H9 (cell line): ENCODE measurements around the gene DIAPH3. TPM values are rescaled to one million over a fixed set of nuclear protein-coding genes. Genes with fewer than 3 reads are reported as not detected.
A peak's percentile ranks its signal among the peaks of the same experiment; 100 is the strongest.

Experiments used
- DNase-seq: peaks from one replicate; pipeline ENCODE4 v3.0.0-alpha.2; 2017
- H2AFZ ChIP-seq: one replicate; pipeline ENCODE4 v1.6.1; 2013; ENCODE audit warnings: mild to moderate bottlenecking, low read length, control low read depth, moderate library complexity
- H2AK5ac ChIP-seq: 2 replicates; pipeline ENCODE4 v1.6.1; 2013; ENCODE audit warnings: low read length, control low read depth, mixed read lengths; ENCODE audit not compliant: insufficient read length
- H2BK120ac ChIP-seq: one replicate; pipeline ENCODE4 v1.6.1; 2013; ENCODE audit warnings: low read depth, mild to moderate bottlenecking, low read length, control low read depth, inconsistent platforms; ENCODE audit not compliant: poor library complexity, severe bottlenecking
- H2BK12ac ChIP-seq: 2 replicates; pipeline ENCODE4 v1.6.1; 2013; ENCODE audit warnings: low read length, control low read depth, mixed read lengths, low read depth; ENCODE audit not compliant: insufficient read length
- H2BK15ac ChIP-seq: 2 replicates; pipeline ENCODE4 v1.6.1; 2013; ENCODE audit warnings: low read depth, low read length, control low read depth
- H2BK20ac ChIP-seq: one replicate; pipeline ENCODE4 v1.6.1; 2013; ENCODE audit warnings: low read depth, mild to moderate bottlenecking, low read length, control low read depth, inconsistent platforms; ENCODE audit not compliant: poor library complexity, severe bottlenecking
- H2BK5ac ChIP-seq: 2 replicates; pipeline ENCODE4 v1.6.1; 2013; ENCODE audit warnings: low read length, control low read depth, mixed read lengths; ENCODE audit not compliant: insufficient read length
- H3K14ac ChIP-seq: 2 replicates; pipeline ENCODE4 v1.6.1; 2013; ENCODE audit warnings: low read length, control low read depth; ENCODE audit not compliant: insufficient read depth
- H3K18ac ChIP-seq: 2 replicates; pipeline ENCODE4 v1.6.1; 2013; ENCODE audit warnings: low read depth, mild to moderate bottlenecking, mixed read lengths, low read length, control low read depth; ENCODE audit not compliant: insufficient read length
- H3K23ac ChIP-seq: 2 replicates; pipeline ENCODE4 v1.6.1; 2013; ENCODE audit warnings: low read length, control low read depth, mixed read lengths, low read depth; ENCODE audit not compliant: insufficient read length
- H3K23me2 ChIP-seq: 2 replicates; pipeline ENCODE4 v1.6.1; 2013; ENCODE audit warnings: low read depth, mild to moderate bottlenecking, mixed read lengths, low read length, control low read depth; ENCODE audit not compliant: insufficient read length, poor library complexity, severe bottlenecking
- H3K27ac ChIP-seq: 2 replicates; pipeline ENCODE4 v1.5.1; 2013; ENCODE audit warnings: low read length, control low read depth, mixed read lengths, low read depth; ENCODE audit not compliant: insufficient read length
- H3K27me3 ChIP-seq: 2 replicates; pipeline ENCODE4 v1.6.1; 2013; ENCODE audit warnings: low read length, control low read depth, inconsistent platforms; ENCODE audit not compliant: insufficient read depth
- H3K4ac ChIP-seq: 2 replicates; pipeline ENCODE4 v1.6.1; 2013; ENCODE audit warnings: low read depth, mild to moderate bottlenecking, control low read depth, inconsistent platforms, low read length, moderate library complexity
- H3K4me1 ChIP-seq: 2 replicates; pipeline ENCODE4 v1.6.1; 2013; ENCODE audit warnings: low read length, control low read depth, inconsistent platforms; ENCODE audit not compliant: insufficient read depth
- H3K4me2 ChIP-seq: 2 replicates; pipeline ENCODE4 v1.6.1; 2013; ENCODE audit warnings: low read length, control low read depth, mixed read lengths; ENCODE audit not compliant: insufficient read length, insufficient read depth
- H3K56ac ChIP-seq: 2 replicates; pipeline ENCODE4 v1.6.1; 2013; ENCODE audit warnings: low read depth, mild to moderate bottlenecking, mixed read lengths, low read length, control low read depth; ENCODE audit not compliant: insufficient read length
- H3K79me1 ChIP-seq: 2 replicates; pipeline ENCODE4 v1.6.1; 2013; ENCODE audit warnings: low read depth, mild to moderate bottlenecking, moderate library complexity, low read length, control low read depth, inconsistent platforms; ENCODE audit not compliant: insufficient read depth, poor library complexity, severe bottlenecking
- H3K79me2 ChIP-seq: 2 replicates; pipeline ENCODE4 v1.6.1; 2013; ENCODE audit warnings: low read length, control low read depth, inconsistent platforms; ENCODE audit not compliant: insufficient read depth
- H3K9ac ChIP-seq: 2 replicates; pipeline ENCODE4 v1.6.1; 2013; ENCODE audit warnings: low read length, control low read depth, mixed read lengths; ENCODE audit not compliant: insufficient read length; ENCODE audit errors: extremely low read depth
- H3K9me3 ChIP-seq: one replicate; pipeline ENCODE4 v1.6.1; 2013; ENCODE audit warnings: low read depth, low read length, inconsistent platforms; ENCODE audit not compliant: control insufficient read depth
- H3T11ph ChIP-seq: one replicate; pipeline ENCODE4 v1.6.1; 2013; ENCODE audit warnings: mild to moderate bottlenecking, low read length, control low read depth, inconsistent platforms
- H4K20me1 ChIP-seq: one replicate; pipeline ENCODE4 v1.6.1; 2013; ENCODE audit not compliant: control insufficient read depth, insufficient read length, insufficient read depth
- H4K5ac ChIP-seq: 2 replicates; pipeline ENCODE4 v1.6.1; 2013; ENCODE audit warnings: low read depth, mild to moderate bottlenecking, mixed read lengths, low read length, control low read depth; ENCODE audit not compliant: insufficient read length
- H4K8ac ChIP-seq: replicated peaks from 2 replicates; pipeline ENCODE4 v1.6.1; 2013; ENCODE audit warnings: low read length, control low read depth, mixed read lengths, low read depth; ENCODE audit not compliant: insufficient read length
- H4K91ac ChIP-seq: 2 replicates; pipeline ENCODE4 v1.6.1; 2013; ENCODE audit warnings: low read depth, mild to moderate bottlenecking, moderate library complexity, mixed read lengths, low read length, control low read depth; ENCODE audit not compliant: insufficient read length
- H3K27ac Mint-ChIP-seq, 3 experiments: 2 replicates in 2 of 3; 3 replicates in 1 of 3; pipeline ENCODE4 v1.8.0; 2020 to 2021; ENCODE audit warnings: mixed read lengths in 3 of 3, mild to moderate bottlenecking in 1 of 3, moderate library complexity in 1 of 3
- H3K27me3 Mint-ChIP-seq: 2 replicates; pipeline ENCODE4 v1.8.0; 2021; ENCODE audit warnings: low read depth, mild to moderate bottlenecking, moderate library complexity, mixed read lengths
- H3K36me3 Mint-ChIP-seq, 3 experiments: 2 replicates in 2 of 3; 3 replicates in 1 of 3; pipeline ENCODE4 v1.8.0; 2020 to 2021; ENCODE audit warnings: low read depth in 3 of 3, mixed read lengths in 3 of 3; ENCODE audit not compliant: insufficient read depth in 1 of 3
- H3K4me1 Mint-ChIP-seq, 2 experiments: 2 replicates each; pipeline ENCODE4 v1.8.0; 2020; ENCODE audit warnings: mixed read lengths in 2 of 2
- H3K4me3 Mint-ChIP-seq, 2 experiments: 2 replicates in 1 of 2; 3 replicates in 1 of 2; pipeline ENCODE4 v1.8.0; 2020 to 2021; ENCODE audit warnings: mild to moderate bottlenecking in 2 of 2, mixed read lengths in 2 of 2, moderate library complexity in 1 of 2
- H3K9me3 Mint-ChIP-seq, 2 experiments: 2 replicates in 1 of 2; 3 replicates in 1 of 2; pipeline ENCODE4 v1.8.0; 2020; ENCODE audit warnings: mild to moderate bottlenecking in 2 of 2, mixed read lengths in 2 of 2, moderate library complexity in 1 of 2
- CTCF ChIP-seq: fragments of 200-600 bp; sonication (generic); conservative IDR thresholded peaks from 3 replicates; pipeline ENCODE4 v1.8.0; 2021; ENCODE audit warnings: antibody characterized with exemption, mild to moderate bottlenecking
- WGBS: extraction: QIAGEN DNeasy Blood & Tissue Kit; methylation state at CpG from one replicate; pipeline ENCODE4 v1.1.7; 2013; ENCODE audit warnings: missing lambda C conversion rate, low lambda C conversion rate, mixed read lengths; ENCODE audit not compliant: insufficient read length; ENCODE audit errors: extremely low coverage; 5-methylcytosine and 5-hydroxymethylcytosine counted together
- total RNA-seq: library from RNA; stranded (reverse); gene quantifications from 2 replicates; pipeline ENCODE4 v1.2.1, GENCODE V29; 2021

DIAPH3 gene
- total RNA-seq, 1 experiment from 2014 or later, result 23.1 TPM

- Histone ChIP-seq H3K4ac (no peak overlapping the region), H3K4me1 (peaks cover 9% of the 10 kb centered on the region), H2AK5ac (no peak overlapping the region), H3T11ph (no peak overlapping the region), H3K79me2 (no peaks in the 10 kb centered on the region), H4K91ac (no peak overlapping the region), H2BK5ac (no peak overlapping the region), H3K4me2 (no peak overlapping the region), H4K5ac (no peak overlapping the region), H3K23ac (no peak overlapping the region), H2BK20ac (no peak overlapping the region), H3K79me1 (no peaks in the 10 kb centered on the region), H3K23me2 (no peaks in the 10 kb centered on the region), H2BK12ac (no peak overlapping the region), H3K56ac (no peak overlapping the region), H4K20me1 (no peaks in the 10 kb centered on the region), H2BK120ac (no peak overlapping the region), H2AFZ (no peak overlapping the region), H2BK15ac (no peak overlapping the region), H3K14ac (no peak overlapping the region), H3K27me3 (no peaks in the 10 kb centered on the region), H3K18ac (no peak overlapping the region), H3K9me3 (no peaks in the 10 kb centered on the region), H4K8ac (no peak overlapping the region), H3K9ac (no peak overlapping the region), H3K27ac (no peak overlapping the region)
- H3K4me1 Mint-ChIP-seq, result peaks cover 27 to 30% of the 10 kb centered on the region in 2 experiments
- no peak for TF ChIP-seq CTCF
- peak overlapping the region in 1 of 3 experiments; percentile 35; a peak in 2 of 7 replicates for H3K27ac Mint-ChIP-seq
- no peak overlapping the region for H3K4me3 Mint-ChIP-seq
- no peak for DNase-seq
- no peaks in the 10 kb centered on the region for H3K27me3 Mint-ChIP-seq
- no peaks in the 10 kb centered on the region for H3K9me3 Mint-ChIP-seq
- WGBS, result no CpG with 5 or more reads among the region's 2 CpGs
- H3K36me3 Mint-ChIP-seq, result peaks cover 0 to 5% (median 2%) of the 10 kb centered on the region in 3 experiments; a peak in 3 of 7 replicates
These were observed 418.9 kb downstream of the DIAPH3 start for GRCh38 chr13:59744747-59745391.
